HCT116 (cell line): ENCODE measurements around the gene SLC38A3. TPM values are rescaled to one million over a fixed set of nuclear protein-coding genes. Genes with fewer than 3 reads are reported as not detected.

Experiments
- ATAC-seq: fragments of 200-7000 bp; cut with Tn5 transposase; 2 replicates; pipeline ENCODE4 v1.9.1; 2020; ENCODE audit warnings: mild to moderate bottlenecking, moderate library complexity
- BruUV-seq: library from RNA; stranded (reverse); fragments of 400-500 nt; replicated peaks from 2 replicates; lab custom pipeline; 2021; lab: Mats Ljungman, UMichigan
- CTCF ChIA-PET: fragments of 300-600 bp; sonication (Branson Sonifier 250); formaldehyde crosslinking; loops from one replicate; lab custom pipeline; 2021; ENCODE audit warnings: antibody characterized with exemption; lab: Charles Lee
- POLR2A ChIA-PET: fragments of 300-600, 350-600 bp; sonication (Branson Sonifier 250); formaldehyde crosslinking; loops from one replicate; lab custom pipeline; 2021; ENCODE audit warnings: antibody characterized with exemption; lab: Charles Lee
- RAD21 ChIA-PET, 2 experiments: fragments of 300-600 bp; sonication (Branson Sonifier 250); formaldehyde crosslinking; loops; one replicate each; lab custom pipeline; 2023; ENCODE audit warnings: low total read pairs in 2 of 2; ENCODE audit not compliant: uncharacterized antibody in 2 of 2, unreplicated experiment in 2 of 2, low non-redundant PET in 1 of 2; lab: Charles Lee
- DNase-seq: peaks from one replicate; pipeline ENCODE4 v3.0.0-alpha.2; 2010; ENCODE audit warnings: low read depth, low spot score
- H2AFZ ChIP-seq: fragments of 200-600 bp; shearing (Covaris generic), sonication (generic); 2 replicates; pipeline ENCODE4 v1.6.1; 2017; ENCODE audit warnings: low read depth, mixed run types, mixed read lengths, antibody characterized with exemption, low read length; ENCODE audit not compliant: poor library complexity, severe bottlenecking
- H3K27ac ChIP-seq: 2 replicates; pipeline ENCODE4 v1.5.1; 2012; ENCODE audit warnings: low read depth, low read length
- H3K27me3 ChIP-seq: fragments of 200-600 bp; sonication (generic); 2 replicates; pipeline ENCODE4 v1.6.1; 2016; ENCODE audit warnings: mixed run types, low read length, mixed read lengths; ENCODE audit not compliant: insufficient read depth
- H3K36me3 ChIP-seq, 2 experiments: fragments of 200-500 bp in 1 of 2; fragments of 200-600 bp in 1 of 2; sonication (Bioruptor generic) in 1 of 2; sonication (generic) in 1 of 2; 2 replicates each; pipeline versions ENCODE4 v1.5.1 to v1.6.1; 2014 to 2016; ENCODE audit warnings: low read length in 2 of 2, inconsistent platforms in 1 of 2, mixed read lengths in 1 of 2, mixed run types in 1 of 2; ENCODE audit not compliant: insufficient read depth in 2 of 2, control insufficient read depth in 1 of 2
- H3K4me1 ChIP-seq, 2 experiments: fragments of 200-600 bp in 1 of 2; sonication (generic) in 1 of 2; 2 replicates each; pipeline versions ENCODE4 v1.5.1 to v1.6.1; 2012 to 2017; ENCODE audit warnings: low read length in 2 of 2, inconsistent platforms in 1 of 2, mild to moderate bottlenecking in 1 of 2, mixed read lengths in 1 of 2, mixed run types in 1 of 2, moderate library complexity in 1 of 2; ENCODE audit not compliant: insufficient read depth in 2 of 2, control insufficient read depth in 1 of 2
- H3K4me2 ChIP-seq: fragments of 200-600 bp; sonication (generic); 2 replicates; pipeline ENCODE4 v1.6.1; 2017; ENCODE audit warnings: mixed run types, low read length, mixed read lengths
- H3K4me3 ChIP-seq, 2 experiments: fragments of 200-600 bp in 1 of 2; sonication (generic) in 1 of 2; replicated peaks in 1 of 2; 2 replicates each; pipeline ENCODE4 v1.5.1; 2011 to 2016; ENCODE audit warnings: low read length in 2 of 2, control low read depth in 1 of 2, low read depth in 1 of 2, mild to moderate bottlenecking in 1 of 2, mixed read lengths in 1 of 2, mixed run types in 1 of 2
- H3K79me2 ChIP-seq: fragments of 200-600 bp; sonication (generic); 2 replicates; pipeline ENCODE4 v1.6.1; 2017; ENCODE audit warnings: mild to moderate bottlenecking, mixed run types, low read length, moderate library complexity, mixed read lengths; ENCODE audit not compliant: insufficient read depth
- H3K9ac ChIP-seq: fragments of 200-600 bp; sonication (generic); 2 replicates; pipeline ENCODE4 v1.6.1; 2016; ENCODE audit warnings: low read length, mixed read lengths
- H3K9me2 ChIP-seq: fragments of 200-600 bp; sonication (generic), shearing (Covaris generic); 2 replicates; pipeline ENCODE4 v1.6.1; 2017; ENCODE audit warnings: mixed run types, mild to moderate bottlenecking, moderate library complexity; ENCODE audit not compliant: insufficient read depth
- H3K9me3 ChIP-seq, 2 experiments: fragments of 200-500 bp in 1 of 2; fragments of 200-600 bp in 1 of 2; sonication (Bioruptor generic) in 1 of 2; sonication (generic) in 1 of 2; 2 replicates each; pipeline ENCODE4 v1.6.1; 2014 to 2017; ENCODE audit warnings: low read length in 2 of 2, mixed read lengths in 2 of 2, inconsistent platforms in 1 of 2, low read depth in 1 of 2, mild to moderate bottlenecking in 1 of 2, mixed run types in 1 of 2, moderate library complexity in 1 of 2; ENCODE audit not compliant: control insufficient read depth in 1 of 2, insufficient read depth in 1 of 2
- H4K20me1 ChIP-seq: fragments of 200-600 bp; sonication (generic), shearing (Covaris generic); 2 replicates; pipeline ENCODE4 v1.6.1; 2017; ENCODE audit warnings: mixed run types, mild to moderate bottlenecking, moderate library complexity; ENCODE audit not compliant: insufficient read depth
- CEBPB ChIP-seq: IDR thresholded peaks from 2 replicates; pipeline ENCODE4 v1.6.1; 2012; ENCODE audit warnings: low read depth
- ELF1 ChIP-seq: IDR thresholded peaks from 2 replicates; pipeline ENCODE4 v1.6.1; 2012; ENCODE audit warnings: low read depth, borderline replicate concordance
- EZH2 ChIP-seq: fragments of 200-600 bp; sonication (generic); IDR thresholded peaks from 2 replicates; pipeline ENCODE4 v1.6.1; 2017; ENCODE audit warnings: antibody characterized with exemption, mixed run types
- EZH2phosphoT487 ChIP-seq: fragments of 200-600 bp; IDR thresholded peaks from 2 replicates; pipeline ENCODE4 v1.6.1; 2018; ENCODE audit warnings: antibody characterized with exemption, borderline replicate concordance
- FOSL1 ChIP-seq: IDR thresholded peaks from 2 replicates; pipeline ENCODE4 v1.6.1; 2012; ENCODE audit warnings: low read depth
- JUND ChIP-seq: IDR thresholded peaks from 2 replicates; pipeline ENCODE4 v1.6.1; 2012
- POLR2A ChIP-seq: IDR thresholded peaks from 2 replicates; pipeline ENCODE4 v1.7.0; 2011; ENCODE audit warnings: borderline replicate concordance; ENCODE audit not compliant: insufficient read depth, insufficient read length; ENCODE audit errors: extremely low read depth
- RAD21 ChIP-seq: IDR thresholded peaks from 2 replicates; pipeline ENCODE4 v1.6.1; 2012; ENCODE audit warnings: low read depth, mild to moderate bottlenecking
- SIN3A ChIP-seq: IDR thresholded peaks from 2 replicates; pipeline ENCODE4 v1.6.1; 2012; ENCODE audit warnings: low read depth
- TCF7L2 ChIP-seq: IDR thresholded peaks from 2 replicates; pipeline ENCODE4 v1.7.0; 2011; ENCODE audit warnings: borderline replicate concordance, inconsistent platforms; ENCODE audit not compliant: insufficient read depth, insufficient read length; ENCODE audit errors: extremely low read depth
- YY1 ChIP-seq: IDR thresholded peaks from 2 replicates; pipeline ENCODE4 v1.6.1; 2011; ENCODE audit warnings: low read length, low read depth, moderate library complexity, mild to moderate bottlenecking; ENCODE audit not compliant: insufficient replicate concordance; ENCODE audit errors: extremely low read depth
- ZFX ChIP-seq: fragments of 450-650 bp; IDR thresholded peaks from 2 replicates; pipeline ENCODE4 v1.6.1; 2017
- intact Hi-C: fragments of 100-400 bp; cut with micrococcal nuclease; formaldehyde crosslinking; loops from 2 replicates; pipeline ENCODE4 v1.10.0; 2022
- total RNA-seq: library from RNA; stranded (reverse); gene quantifications from one replicate; pipeline ENCODE4 v1.2.1, GENCODE V29; 2021; ENCODE audit not compliant: unreplicated experiment
- TF ChIP-seq, protein P1 (sequence below): IDR thresholded peaks from 2 replicates; pipeline ENCODE4 v1.6.1; 2011; ENCODE audit warnings: mild to moderate bottlenecking, low read length, moderate library complexity; ENCODE audit not compliant: insufficient replicate concordance; ENCODE audit errors: extremely low read depth
- TF ChIP-seq, protein P2 (sequence below), 3 experiments: fragments of 200-600 bp in 1 of 3; sonication (generic) in 1 of 3; IDR thresholded peaks in 2 of 3; conservative IDR thresholded peaks in 1 of 3; 2 replicates each; pipeline ENCODE4 v1.5.1; 2012 to 2017; ENCODE audit warnings: low read depth in 2 of 3, low read length in 2 of 3, antibody characterized with exemption in 1 of 3, borderline replicate concordance in 1 of 3, control low read depth in 1 of 3, mild to moderate bottlenecking in 1 of 3, mixed read lengths in 1 of 3, mixed run types in 1 of 3, moderate library complexity in 1 of 3; ENCODE audit not compliant: insufficient read depth in 1 of 3
- TF ChIP-seq, protein P3 (sequence below): IDR thresholded peaks from 2 replicates; pipeline ENCODE4 v1.6.1; 2012
- TF ChIP-seq, protein P4 (sequence below): IDR thresholded peaks from 2 replicates; pipeline ENCODE4 v1.6.1; 2012

SLC38A3 gene
- total RNA-seq, 1 experiment from 2014 or later = 3.1 TPM

DNA sequence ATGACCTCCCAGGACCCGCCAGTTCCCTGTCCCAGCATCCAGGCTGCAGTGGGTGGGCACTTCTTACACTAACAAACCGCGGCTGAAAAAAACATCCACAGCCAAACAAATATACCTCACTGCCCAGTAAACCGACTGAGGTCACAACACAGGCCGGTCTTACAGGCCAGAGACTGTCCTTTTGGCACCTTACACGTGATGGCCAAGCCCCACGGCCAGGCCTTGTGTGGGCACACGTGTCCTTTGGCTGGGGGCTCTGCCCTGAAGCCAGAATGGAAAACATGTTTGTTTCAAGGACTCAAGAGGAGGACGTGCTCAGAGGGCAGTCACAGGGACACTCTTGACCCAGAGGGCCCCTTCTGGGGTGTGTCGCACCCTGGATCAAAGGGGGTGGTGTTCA is 9.8 kb downstream of the SLC38A3 start:
- Histone ChIP-seq H2AFZ (no peak overlapping the region), H3K27ac (no peak overlapping the region), H3K27me3 (no peaks in the 10 kb centered on the region), H3K36me3 (no peaks in the 10 kb centered on the region), H3K9me2 (no peaks in the 10 kb centered on the region), H3K4me2 (no peak overlapping the region), H3K4me1 (peaks cover 0 to 5% of the 10 kb centered on the region in 2 experiments; a peak in 1 of 4 replicates), H4K20me1 (no peaks in the 10 kb centered on the region), H3K4me3 (no peak overlapping the region), H3K79me2 (no peaks in the 10 kb centered on the region), H3K9ac (no peak overlapping the region), H3K9me3 (no peaks in the 10 kb centered on the region)
- BruUV-seq = no TSS peak
- intact Hi-C loops = no loop called here
- no peak for ATAC-seq
- CTCF ChIA-PET = interaction anchor here (1.5 kb wide), 1 partner anchor 12 kb away, joined by 8 read pairs; no protein-coding TSS in a partner anchor
- RAD21 ChIA-PET = interaction anchor here in 1 of 2 experiments (1.0 kb wide), 1 partner anchor 20 kb away, joined by 3 read pairs; no protein-coding TSS in a partner anchor
- no peak for DNase-seq
- POLR2A ChIA-PET = no interaction called here
- TF ChIP-seq EZH2phosphoT487 (no peak), RAD21 (no peak), TCF7L2 (no peak), FOSL1 (no peak), ELF1 (no peak), ZFX (no peak), YY1 (no peak), CEBPB (no peak), EZH2 (no peak), SIN3A (no peak), POLR2A (no peak), JUND (no peak)
- TF ChIP-seq, protein P1, sequence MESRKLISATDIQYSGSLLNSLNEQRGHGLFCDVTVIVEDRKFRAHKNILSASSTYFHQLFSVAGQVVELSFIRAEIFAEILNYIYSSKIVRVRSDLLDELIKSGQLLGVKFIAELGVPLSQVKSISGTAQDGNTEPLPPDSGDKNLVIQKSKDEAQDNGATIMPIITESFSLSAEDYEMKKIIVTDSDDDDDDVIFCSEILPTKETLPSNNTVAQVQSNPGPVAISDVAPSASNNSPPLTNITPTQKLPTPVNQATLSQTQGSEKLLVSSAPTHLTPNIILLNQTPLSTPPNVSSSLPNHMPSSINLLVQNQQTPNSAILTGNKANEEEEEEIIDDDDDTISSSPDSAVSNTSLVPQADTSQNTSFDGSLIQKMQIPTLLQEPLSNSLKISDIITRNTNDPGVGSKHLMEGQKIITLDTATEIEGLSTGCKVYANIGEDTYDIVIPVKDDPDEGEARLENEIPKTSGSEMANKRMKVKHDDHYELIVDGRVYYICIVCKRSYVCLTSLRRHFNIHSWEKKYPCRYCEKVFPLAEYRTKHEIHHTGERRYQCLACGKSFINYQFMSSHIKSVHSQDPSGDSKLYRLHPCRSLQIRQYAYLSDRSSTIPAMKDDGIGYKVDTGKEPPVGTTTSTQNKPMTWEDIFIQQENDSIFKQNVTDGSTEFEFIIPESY = no peak
- TF ChIP-seq, protein P2, sequence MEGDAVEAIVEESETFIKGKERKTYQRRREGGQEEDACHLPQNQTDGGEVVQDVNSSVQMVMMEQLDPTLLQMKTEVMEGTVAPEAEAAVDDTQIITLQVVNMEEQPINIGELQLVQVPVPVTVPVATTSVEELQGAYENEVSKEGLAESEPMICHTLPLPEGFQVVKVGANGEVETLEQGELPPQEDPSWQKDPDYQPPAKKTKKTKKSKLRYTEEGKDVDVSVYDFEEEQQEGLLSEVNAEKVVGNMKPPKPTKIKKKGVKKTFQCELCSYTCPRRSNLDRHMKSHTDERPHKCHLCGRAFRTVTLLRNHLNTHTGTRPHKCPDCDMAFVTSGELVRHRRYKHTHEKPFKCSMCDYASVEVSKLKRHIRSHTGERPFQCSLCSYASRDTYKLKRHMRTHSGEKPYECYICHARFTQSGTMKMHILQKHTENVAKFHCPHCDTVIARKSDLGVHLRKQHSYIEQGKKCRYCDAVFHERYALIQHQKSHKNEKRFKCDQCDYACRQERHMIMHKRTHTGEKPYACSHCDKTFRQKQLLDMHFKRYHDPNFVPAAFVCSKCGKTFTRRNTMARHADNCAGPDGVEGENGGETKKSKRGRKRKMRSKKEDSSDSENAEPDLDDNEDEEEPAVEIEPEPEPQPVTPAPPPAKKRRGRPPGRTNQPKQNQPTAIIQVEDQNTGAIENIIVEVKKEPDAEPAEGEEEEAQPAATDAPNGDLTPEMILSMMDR (IDR thresholded peaks at IDR 0.05 in 2 of 3, conservative IDR thresholded peaks at IDR 0.05 in 1 of 3; ENCODE audit: borderline replicate concordance in 1 of 3, insufficient read depth in 1 of 3, low read depth in 2 of 3, low read length in 2 of 3) = no peak
- TF ChIP-seq, protein P3, sequence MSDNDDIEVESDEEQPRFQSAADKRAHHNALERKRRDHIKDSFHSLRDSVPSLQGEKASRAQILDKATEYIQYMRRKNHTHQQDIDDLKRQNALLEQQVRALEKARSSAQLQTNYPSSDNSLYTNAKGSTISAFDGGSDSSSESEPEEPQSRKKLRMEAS = no peak
- TF ChIP-seq, protein P4, sequence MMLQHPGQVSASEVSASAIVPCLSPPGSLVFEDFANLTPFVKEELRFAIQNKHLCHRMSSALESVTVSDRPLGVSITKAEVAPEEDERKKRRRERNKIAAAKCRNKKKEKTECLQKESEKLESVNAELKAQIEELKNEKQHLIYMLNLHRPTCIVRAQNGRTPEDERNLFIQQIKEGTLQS = no peak
